ENCODE results near the gene GP1BA.

Gene GP1BA

GRCh38 chr17:4950746-4951204 is 18.7 kb downstream of the GP1BA start, which contains the start of gene ENO3:
ENO3 (plus strand) TSS chr17:4951119; CDS start chr17:4951830, 711 bp downstream.
- DNase-seq (ENCODE audit: low spot score), result no peak

DNA sequence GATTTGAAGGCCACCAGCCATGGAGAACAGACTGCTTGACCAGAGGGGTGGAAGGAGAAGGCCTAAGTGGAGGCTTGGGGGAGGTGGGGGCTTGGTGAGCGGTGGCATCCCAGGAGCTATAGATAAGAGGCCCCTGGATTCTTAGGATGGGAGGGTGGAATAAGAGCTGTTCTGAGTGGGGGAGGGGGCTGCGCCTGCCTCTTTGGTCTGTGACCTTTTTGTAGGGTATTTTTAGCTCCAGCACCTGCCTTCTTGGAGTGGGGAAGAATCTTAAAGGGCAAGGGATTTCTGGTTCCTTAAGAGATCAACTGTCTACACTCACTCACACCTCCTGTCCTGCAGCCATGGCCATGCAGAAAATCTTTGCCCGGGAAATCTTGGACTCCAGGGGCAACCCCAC is 19.4 kb downstream of the GP1BA start:
- no peak for DNase-seq (ENCODE audit: low spot score)

GRCh38 chr17:4953451-4953961 is 21.4 kb downstream of the GP1BA start:
- no peak for DNase-seq (ENCODE audit: low spot score)

- no peak for DNase-seq (ENCODE audit: low spot score)
Measured at GRCh38 chr17:4955091-4955490, 23.0 kb downstream of the GP1BA start.

DNA sequence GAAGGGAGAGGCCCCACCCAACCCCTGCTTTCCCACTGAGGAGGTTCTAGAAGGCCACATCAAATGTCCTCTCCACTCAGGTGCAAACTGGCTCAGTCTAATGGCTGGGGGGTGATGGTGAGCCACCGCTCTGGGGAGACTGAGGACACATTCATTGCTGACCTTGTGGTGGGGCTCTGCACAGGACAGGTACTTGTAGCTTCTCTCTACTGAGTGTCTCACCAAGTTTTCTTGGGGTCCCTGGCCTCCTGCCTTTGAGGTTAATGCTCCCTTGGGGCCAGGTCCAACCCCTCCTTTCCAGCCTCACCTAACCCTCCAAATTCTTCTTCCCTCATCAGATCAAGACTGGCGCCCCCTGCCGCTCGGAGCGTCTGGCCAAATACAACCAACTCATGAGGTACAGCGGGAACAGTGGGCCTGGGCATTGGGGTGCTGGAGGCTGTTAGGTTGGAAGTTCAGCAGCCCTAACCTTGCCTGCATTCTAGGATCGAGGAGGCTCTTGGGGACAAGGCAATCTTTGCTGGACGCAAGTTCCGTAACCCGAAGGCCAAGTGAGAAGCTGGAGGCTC is 24.5 kb downstream of the GP1BA start:
- DNase-seq (ENCODE audit: low spot score), result no peak

- no peak for DNase-seq (ENCODE audit: low spot score)
Measured at GRCh38 chr17:4958102-4958501, 26.0 kb downstream of the GP1BA start.

DNA sequence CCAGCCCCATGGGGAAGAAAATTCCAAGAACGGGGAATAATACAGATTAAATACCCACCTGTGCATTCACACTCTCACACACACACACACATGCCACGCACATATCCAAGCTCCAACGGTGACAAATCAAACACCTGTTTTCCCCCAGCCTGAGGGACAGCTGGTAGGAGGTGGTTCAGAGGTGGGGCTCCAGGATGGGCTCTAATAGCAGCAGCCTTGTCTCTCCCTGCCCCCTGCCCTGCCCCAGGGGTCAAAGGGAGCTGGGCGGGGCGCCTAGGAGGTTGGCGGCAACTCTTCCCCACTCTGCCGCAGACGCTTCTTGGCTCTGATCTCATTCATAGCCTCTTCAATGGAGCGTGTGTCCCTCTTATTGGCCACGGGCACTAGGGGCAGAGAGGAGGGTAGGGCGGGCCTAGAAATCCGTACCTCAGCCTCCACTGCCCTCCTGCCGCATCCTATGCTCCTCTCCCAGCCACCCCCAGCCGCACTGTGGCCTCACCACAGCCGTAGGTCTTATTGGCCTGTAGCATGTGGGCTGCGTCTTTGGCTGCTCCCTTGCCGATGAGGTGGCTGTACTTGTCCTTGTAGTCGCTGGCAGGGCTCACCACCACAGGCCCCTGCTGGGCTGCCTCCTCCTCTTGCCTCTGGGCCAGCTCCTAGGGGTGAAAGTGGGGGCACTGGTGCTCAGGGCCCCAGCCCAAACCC is 27.3 kb downstream of the GP1BA start:
- no peak for DNase-seq (ENCODE audit: low spot score)

DNA sequence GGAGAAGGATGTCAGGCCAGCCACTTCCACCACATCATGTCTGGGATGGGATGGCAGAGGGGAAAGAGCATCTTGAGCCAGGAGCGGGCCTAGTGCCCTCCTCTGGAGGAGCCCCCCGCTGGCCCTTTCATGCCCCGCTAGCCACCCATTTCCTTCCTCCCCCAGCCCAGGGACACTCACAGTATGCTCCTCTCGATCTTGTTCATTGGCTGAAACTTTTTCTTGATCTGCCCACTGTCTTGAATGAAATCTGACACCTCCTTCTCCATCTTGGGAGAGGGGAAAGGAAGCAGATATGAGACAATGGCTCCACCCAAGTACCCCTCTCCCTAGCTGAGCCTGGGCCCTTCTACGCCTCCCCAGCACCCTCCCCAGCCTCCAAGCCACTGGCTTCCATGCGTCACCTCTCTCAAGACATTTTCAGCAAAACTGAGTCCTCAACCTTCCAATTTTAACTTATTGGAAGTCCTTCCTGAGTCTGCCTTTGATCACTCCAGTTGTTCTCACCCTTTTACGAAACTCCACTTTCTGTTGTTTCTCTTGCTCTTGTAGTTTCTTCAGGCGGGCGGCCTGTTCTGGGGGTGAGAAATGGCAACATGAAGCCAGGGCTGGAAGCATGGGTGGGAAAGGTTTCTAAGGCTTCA is 28.3 kb downstream of the GP1BA start:
- no peak for DNase-seq (ENCODE audit: low spot score)

- DNase-seq (ENCODE audit: low spot score), result no peak
Measured at GRCh38 chr17:4965311-4965986, 33.4 kb downstream of the GP1BA start.

DNA sequence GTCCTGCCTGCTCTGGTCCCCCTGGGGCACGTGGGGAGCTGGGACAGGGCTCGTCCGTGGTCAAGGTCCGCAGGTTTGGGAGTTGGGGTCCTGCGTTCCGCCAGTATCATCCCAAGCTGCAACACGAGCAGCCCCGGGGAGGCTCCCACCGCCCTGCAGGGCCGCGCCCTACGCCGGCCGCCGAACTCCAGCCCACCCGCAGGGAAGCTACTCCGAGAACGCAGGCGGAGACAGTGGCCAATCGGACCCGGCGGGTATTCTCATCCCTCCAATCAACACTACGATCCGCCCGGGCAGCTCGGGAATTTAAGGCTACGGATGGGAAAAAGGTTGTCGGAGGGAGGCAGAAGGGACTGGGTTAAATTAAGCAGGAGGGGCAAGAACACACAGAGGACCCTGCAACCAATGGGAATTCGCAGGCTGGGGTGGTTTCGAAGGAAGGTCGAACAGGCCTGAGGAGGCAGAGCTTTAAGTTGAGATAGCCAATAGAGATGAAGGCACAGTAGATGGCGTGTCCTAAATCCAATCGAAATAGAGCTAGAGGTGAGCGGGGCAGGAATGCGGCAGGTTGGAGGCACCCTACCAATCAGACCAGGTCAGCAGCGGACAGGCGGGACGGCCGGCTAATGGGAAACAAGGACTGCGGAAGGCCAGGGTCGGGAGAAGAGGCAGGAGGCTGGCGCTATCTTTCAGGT is 34.9 kb downstream of the GP1BA start:
- DNase-seq (ENCODE audit: low spot score), result peak; percentile 99

DNA sequence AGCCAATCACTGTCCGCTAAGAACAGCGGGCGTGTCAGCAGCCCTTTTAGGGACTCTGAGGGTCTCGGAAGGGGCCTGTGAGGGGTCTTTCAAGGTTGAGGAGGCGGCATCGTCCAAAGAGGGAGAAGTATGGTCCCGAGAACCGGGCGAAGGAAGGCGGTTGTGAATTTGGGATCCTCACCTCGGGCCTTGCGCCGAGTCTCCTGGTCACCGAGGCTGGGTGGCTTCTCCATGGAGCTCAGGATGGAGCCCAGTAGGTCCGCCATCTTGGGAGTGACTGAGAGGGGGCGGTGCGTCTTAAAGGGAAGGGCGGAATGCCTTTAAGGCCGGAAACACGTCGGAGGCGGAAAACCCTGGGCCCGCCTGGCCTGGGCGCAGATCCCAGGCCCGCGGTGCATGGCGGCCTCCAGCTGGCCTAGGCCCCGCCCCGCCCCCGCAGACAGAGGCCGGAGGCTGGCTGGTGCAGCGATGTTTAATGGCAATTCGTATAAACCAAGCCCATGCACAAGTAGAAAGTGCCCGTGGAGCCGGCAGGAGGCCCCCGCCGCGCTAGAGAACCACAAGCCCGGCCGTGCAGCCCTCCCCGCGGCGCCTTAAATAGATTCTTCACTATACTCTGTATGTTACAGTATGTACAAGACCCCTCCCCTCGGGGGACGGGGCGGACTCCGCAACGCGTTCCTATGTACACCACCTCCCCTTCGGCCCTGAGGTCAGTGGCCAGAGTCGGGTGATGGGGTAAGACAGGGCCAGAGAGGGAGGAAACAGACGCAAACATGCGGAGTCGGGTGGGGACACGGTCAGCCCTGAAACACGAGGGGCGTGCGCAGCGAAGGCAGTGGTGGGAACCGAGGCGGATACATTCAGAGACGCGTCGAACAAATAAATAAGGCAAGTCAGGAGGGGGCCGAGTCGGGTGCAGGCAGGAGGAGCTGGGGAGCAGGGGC is 35.7 kb downstream of the GP1BA start, which contains the start of gene SPAG7:
Gene SPAG7, minus strand, starts transcription at position 279 of the 947 bp plus-strand sequence. Its CDS starts 13 bp downstream, at position 266.
- DNase-seq (ENCODE audit: low spot score), result peak; percentile 96

- no peak for DNase-seq (ENCODE audit: low spot score)
Measured at GRCh38 chr17:4968486-4969046, 36.5 kb downstream of the GP1BA start.

DNA sequence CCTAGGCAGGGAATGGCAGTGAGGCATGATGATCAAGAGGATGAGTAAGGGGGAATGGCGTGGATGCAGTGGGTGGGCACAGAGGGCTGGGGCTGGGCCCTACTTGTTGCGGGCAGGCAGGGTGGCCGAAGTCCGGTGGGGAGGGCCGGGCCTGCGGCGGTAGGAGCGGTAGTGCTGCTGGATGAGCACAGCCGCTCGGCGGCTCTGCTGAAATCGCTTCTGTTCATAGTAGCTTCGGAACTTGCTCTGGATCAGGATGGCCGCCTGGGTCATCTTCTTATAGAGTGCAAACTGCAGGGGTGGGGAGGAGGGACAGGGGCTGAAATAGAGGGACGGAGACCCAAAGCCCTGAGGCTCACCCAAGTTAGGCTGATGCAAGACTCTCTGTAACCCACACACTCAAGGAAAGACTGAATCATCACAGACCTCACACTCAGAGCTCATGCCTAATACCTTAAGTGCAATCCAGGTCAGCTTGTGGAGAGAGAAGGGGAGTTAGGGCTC is 37.0 kb downstream of the GP1BA start:
- DNase-seq (ENCODE audit: low spot score), result peak; percentile 51

- no peak for DNase-seq (ENCODE audit: low spot score)
Measured at GRCh38 chr17:4969551-4970173, 37.6 kb downstream of the GP1BA start.

DNA sequence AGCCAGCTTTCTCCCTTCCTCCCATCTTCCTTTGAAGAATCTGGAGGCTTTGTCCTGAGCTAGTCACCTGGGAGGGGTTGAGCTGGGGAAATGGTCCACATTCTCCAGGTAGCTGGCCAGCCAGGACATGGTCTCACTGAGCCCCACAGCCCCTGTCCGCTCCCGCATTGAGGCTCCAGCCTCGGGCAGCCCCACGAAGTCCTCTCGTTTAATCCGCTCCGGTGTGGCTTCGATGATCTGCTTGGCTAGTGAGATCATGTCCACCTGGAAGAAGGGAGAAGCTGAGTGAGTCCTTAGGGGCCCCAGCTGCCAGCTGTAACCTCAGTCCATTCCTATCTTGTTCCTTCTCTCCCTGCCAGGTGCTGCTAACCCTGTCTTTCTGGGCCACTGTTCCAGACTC is 38.2 kb downstream of the GP1BA start:
- no peak for DNase-seq (ENCODE audit: low spot score)

GRCh38 chr17:4971826-4972225 is 39.7 kb downstream of the GP1BA start:
- no peak for DNase-seq (ENCODE audit: low spot score)

- DNase-seq (ENCODE audit: low spot score), result no peak
Measured at GRCh38 chr17:4972322-4972721, 40.2 kb downstream of the GP1BA start.

DNA sequence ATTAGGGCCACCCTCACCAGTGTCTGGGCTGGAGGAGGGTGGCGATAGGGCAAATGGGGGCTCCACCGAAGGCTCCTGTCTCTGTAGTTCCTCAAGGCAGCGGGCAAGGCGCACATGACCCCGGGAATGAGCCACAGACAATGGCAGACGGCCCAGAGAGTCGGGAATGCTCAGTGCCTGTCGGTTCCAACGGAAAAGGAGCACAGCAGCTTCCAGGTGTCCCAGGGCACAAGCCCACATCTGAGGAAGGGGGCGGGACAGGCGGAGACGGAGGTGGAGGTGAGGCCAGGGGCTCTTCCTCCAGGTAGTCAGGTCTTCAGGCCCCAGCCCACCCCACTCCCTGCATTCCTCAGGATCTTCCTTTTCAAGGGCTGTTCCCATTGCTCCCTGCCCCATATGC is 40.7 kb downstream of the GP1BA start:
- no peak for DNase-seq (ENCODE audit: low spot score)

GRCh38 chr17:4973256-4974114 is 41.4 kb downstream of the GP1BA start:
- no peak for DNase-seq (ENCODE audit: low spot score)
